Left colon (tissue), 2 donors: Measurements from ENCODE around the gene ATP10B. TPM values are rescaled to one million over a fixed set of nuclear protein-coding genes. Genes with fewer than 3 reads are reported as not detected.
"Not testable (repeated sequence)": the region's sequence is repeated elsewhere in the genome, so short reads cannot be mapped to it uniquely, and the experiment has no call there.

Source experiments
- ATAC-seq: fragments of 200-7000 bp; cut with Tn5 transposase; one replicate; pipeline ENCODE4 v1.9.1; 2020; ENCODE audit warnings: mild to moderate bottlenecking, moderate library complexity
- DNase-seq, 2 donors: peaks; one replicate each; pipeline ENCODE4 v3.0.0-alpha.2; 2020
- intact Hi-C, 2 donors: fragments of 100-400 bp; cut with DNase I in 1 of 2; cut with micrococcal nuclease in 1 of 2; formaldehyde crosslinking; loops; one replicate each; pipeline versions ENCODE4 v1.11.2 to v1.14.0; 2022; cut with DNase I, micrococcal nuclease
- total RNA-seq, 2 donors: library from RNA; stranded (reverse); fragmentation: NEBNext Ultra II Directional; extraction: Animal tissue kit (Norgen Biotek cat#: 25700); gene quantifications; one replicate each; pipeline ENCODE4 v1.2.1, GENCODE V29; 2021
- donor health status: DM: no; HTN: no; CAD: no.
- donor health status: DM: yes; HTN: yes; CAD: no.

The ATP10B gene
- total RNA-seq, 2 donors from 2014 or later = 137 to 292 TPM

DNA sequence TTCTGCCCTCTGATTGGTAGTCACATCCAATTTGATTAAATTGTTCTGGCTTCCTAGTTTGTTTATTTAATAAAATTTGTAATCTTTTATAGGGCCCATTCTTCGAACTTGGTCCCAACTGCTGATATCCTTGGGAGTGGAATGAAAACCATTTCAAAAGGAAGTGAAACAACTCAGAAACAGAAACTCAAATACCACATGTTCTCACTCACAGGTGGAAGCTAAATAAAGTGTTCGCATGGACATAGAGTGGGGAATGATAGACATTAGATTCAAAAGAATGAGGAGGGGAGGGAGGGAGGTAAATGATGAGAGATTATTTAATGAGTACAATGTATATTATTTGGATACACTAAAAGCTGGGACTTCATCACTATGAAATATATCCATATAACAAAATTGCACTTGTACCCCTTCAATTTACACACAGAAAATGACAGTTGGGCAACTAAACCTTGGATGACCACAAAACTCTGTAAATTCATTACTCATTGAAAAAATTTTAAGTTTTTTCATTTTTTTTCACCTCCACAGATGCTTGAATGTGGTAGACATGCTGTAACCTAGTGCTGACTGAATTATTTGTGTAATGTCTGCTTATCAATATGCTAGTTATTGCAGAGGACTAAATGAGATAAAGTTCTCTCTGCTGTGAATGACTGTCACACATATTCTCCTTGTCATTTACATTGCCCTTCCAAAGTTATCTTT lies 16.0 kb downstream of the ATP10B start:
- intact Hi-C loops = no loop called here
- no peak for DNase-seq
- no peak for ATAC-seq

DNA sequence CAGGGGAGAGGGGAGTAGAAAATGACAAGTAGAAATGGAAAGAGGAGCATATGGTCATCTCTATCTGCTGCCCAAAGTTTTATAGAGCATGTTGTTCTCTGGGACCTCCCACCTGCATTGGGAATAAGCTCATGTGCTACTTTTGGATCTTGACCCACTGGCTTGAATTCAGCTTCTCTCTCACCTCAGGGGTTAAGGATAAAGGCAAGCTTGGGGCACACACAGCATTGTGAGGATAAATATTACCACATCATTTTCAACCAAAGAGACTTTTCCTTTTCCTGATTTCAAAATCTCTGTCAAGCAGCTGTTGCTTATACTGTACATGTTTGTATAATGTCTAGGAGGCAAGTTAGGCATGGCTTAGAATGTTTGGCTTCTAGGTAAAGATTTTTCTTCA lies 16.6 kb downstream of the ATP10B start:
- DNase-seq (no peak), ATAC-seq (no peak)
- intact Hi-C loops = no loop called here

DNA sequence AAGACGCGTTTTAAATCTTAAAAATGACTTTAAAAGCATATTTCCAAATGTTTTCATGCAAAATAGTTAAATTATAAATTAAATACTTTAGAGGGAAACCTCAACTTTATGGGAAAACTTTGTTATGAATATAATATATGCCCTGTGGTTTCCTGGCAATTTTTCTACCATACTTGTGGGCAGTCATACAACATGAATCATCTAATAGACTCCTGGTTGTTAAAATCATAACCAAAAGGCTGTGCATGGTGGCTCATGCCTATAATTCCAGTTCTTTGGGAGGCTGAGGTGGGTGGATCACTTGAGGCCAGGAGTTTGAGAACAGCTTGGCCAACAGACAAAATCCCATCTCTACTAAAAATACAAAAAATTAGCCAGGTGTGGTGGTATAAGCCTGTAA lies 18.2 kb downstream of the ATP10B start:
- no peak for ATAC-seq
- intact Hi-C loops = no loop called here

DNA sequence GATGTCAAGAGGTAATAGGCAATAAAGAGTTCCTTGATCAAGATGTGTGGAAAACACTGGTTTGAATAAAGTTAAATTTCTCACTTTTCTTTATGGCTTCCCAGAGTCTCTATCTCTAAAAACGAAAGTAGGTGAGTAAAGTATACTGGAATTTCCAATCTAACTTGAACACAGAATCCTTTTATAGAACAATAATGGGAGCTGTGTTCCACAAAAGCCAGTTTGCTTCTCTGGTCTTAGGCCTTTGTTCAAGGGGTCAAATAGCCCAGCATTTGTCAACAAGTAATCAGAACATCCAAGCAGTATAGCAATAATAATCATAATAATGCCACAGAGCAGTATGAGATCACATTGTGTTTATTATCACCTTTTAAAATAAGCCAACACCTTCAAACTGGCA lies 20.2 kb downstream of the ATP10B start:
- intact Hi-C loops = no loop called here
- ATAC-seq = no peak
- no peak for DNase-seq

More for the DNA sequence above, 18.2 kb downstream of the ATP10B start:
- no peak for DNase-seq

DNA sequence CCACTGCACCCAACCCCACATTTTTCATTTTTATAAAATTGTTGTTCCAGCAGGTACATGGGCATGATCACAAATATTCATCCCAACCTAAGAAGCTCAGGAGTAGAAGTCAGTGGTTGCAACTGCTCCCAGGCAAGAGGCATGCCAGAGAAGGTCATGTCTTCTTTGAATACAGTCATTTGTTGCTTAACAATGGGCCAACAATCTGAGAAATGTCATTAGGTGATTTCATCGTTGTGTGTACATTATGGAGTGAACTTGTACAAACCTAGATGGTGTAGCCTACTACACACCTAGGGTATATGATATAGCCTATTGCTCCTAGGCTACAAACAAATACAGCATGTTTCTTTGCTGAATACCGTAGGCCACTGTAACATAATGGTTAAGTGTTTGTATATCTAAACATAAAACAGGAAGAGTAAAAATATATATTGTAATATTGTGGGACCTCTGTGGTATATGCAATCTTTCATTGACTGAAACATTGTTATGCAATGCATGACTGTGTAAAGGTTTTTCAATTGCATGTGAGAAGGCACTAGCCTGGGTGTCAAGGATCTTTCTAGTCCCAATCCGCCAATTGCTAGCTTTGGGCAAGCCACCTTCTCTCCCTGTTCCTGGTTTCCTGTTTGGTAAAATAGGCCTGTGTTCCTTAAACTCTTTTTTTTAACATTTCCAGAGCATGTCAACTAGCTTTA lies 27.6 kb downstream of the ATP10B start:
- intact Hi-C loops = no loop called here
- no peak for DNase-seq
- no peak for ATAC-seq

DNA sequence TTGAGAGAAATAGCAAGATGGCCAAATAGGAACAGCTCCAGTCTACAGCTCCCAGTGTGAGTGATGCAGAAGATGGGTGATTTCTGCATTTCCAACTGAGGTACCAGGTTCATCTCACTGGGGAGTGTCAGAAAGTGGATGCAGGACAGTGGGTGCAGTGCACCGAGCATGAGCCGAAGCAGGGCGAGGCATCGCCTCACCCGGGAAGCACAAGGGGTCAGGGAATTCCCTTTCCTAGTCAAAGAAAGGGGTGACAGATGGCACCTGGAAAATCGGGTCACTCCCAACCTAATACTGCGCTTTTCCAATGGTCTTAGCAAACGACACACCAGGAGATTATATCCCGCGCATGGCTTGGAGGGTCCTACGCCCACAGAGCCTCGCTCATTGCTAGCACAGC lies 39.0 kb downstream of the ATP10B start:
- ATAC-seq, intact Hi-C loops, DNase-seq: not testable (repeated sequence)

DNA sequence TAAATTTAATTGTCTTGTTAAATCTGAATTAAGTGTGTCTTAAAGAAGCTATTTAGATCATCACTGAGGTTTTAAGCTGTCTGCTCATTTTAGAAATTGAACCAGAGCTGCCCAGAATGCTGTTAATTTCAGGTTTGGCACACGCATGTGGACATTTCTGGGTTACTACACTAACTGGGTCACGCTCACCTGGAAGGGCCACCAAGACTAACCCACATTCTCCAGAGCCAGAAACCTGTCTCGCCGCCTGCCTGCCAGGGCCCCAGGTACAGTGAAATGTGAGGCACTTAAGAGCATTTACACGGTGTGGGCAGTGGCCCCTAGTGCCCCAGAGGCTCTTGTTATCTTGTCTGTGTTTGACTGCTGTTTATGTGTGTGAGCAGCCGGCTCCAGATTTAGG lies 46.6 kb downstream of the ATP10B start:
- ATAC-seq (no peak), DNase-seq (no peak)
- intact Hi-C loops = no loop called here

DNA sequence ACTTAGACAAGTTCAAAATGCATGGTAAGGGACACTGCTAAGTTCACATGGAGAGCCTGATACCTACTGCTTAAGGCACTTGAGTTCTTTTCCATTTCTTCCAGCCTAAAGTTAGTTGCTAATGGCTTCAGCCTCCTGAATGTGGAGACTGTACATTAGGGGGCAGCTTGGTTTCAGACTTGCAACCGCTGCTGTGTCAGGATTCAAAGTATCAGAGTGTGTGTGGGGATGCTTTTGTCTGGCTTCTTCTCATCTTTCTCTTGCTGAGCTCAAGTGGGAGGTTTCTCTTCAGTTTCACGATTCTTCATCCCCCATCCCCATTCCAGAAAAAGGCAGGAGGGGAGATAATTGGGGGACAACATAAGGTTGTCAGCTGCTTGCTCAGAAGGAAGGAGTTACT lies 49.4 kb downstream of the ATP10B start:
- peak; percentile 76 for ATAC-seq
- intact Hi-C loops = no loop called here
- DNase-seq = no peak

DNA sequence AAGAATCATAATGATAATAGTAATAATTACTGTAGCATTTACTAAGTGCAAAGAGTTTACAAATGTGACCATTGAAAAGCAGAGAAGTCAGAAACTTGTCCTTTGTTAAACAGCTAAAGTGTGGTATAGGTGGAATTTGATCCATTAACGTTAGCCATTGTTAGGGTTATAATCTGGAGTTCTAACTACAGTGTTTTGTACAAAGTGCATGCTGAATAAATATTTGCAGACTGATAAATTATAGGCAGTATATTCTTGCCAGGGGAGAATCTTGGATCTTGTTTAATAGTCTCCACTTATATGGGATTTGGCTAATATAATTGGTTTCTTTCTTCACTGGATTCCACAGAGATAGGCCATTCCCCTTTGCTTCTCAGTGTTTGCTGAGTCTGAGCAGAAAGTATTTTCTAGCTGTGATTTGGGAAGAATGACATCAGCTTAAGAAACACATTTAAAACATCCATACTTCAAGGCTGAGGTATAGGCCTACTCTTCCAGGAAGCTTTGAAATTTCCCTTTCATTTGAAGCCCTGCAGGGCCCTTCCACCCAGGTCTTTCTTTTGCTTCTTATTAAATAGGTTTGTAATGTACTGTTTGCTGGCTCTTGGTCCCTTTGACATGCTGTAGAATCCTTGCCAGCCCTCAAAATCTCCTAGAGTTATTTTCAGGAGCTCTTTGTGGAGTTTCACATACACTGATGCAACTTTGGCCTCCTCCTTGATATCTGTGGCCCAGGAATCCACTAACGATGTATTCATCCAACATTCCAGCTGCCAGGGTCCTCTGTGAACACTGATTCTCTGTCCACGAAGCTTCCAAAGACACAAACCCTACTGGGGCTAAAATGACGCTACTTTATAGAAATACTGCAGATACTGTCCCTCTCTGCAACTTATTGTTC lies 51.4 kb downstream of the ATP10B start:
- intact Hi-C loops = no loop called here
- DNase-seq = no peak
- ATAC-seq = peak; percentile 58

DNA sequence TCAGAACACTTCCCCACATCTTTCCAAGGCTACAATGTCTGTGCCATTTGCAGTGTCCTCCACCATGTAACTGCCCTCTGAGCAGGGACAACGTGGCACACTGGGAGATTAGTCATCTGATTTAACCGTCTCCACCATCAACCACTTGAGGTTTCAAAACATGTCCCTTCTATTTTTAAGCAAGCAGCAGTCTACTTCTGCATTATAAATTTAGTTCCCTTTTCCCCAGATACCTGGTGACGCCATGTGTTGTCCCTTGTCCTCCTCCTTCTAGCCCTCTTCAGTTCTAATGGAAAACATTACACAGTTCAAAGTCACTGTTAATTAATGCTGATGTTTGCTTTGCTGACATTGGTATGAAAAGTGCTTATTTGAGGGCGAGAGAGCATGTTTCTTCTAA lies 52.8 kb downstream of the ATP10B start:
- DNase-seq (no peak), ATAC-seq (no peak)
- intact Hi-C loops = no loop called here

DNA sequence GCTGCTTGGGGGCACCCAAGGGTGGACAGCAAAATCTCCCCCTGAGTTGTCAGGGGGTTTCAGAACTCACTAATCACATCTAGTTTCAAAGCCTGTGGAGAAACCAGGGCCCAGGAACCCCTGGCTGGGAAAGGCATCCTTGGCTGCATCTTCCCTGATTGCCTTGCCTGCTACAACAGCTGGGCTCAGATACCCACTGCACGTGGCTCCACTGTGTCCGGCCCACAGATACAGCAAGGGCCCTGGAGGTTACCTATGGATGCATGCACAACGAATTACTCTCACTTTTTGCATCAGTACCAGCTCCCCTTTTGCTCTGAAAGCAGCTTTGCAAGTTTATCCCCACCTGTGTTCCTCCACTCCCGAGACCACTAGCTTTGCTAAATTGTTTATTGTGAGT lies 55.0 kb downstream of the ATP10B start:
- intact Hi-C loops = no loop called here
- no peak for DNase-seq
- ATAC-seq = no peak

DNA sequence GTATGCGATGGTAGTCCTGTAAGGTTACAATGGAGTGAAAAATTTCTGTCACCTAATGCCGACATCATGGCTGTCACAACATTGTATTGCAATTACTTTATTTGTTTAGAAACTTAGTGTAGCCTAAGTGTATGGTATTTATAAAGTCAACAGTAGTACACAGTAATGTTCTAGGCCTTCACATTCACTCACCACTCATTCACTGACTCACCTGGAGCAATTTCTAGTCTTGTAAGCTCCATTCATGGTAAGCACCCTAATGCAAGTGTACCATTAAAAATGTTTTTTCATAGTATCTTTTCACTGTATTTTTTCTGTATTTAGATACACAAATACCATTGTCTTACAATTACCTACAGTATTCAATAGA lies 58.5 kb downstream of the ATP10B start:
- intact Hi-C loops = no loop called here
- ATAC-seq = no peak

DNA sequence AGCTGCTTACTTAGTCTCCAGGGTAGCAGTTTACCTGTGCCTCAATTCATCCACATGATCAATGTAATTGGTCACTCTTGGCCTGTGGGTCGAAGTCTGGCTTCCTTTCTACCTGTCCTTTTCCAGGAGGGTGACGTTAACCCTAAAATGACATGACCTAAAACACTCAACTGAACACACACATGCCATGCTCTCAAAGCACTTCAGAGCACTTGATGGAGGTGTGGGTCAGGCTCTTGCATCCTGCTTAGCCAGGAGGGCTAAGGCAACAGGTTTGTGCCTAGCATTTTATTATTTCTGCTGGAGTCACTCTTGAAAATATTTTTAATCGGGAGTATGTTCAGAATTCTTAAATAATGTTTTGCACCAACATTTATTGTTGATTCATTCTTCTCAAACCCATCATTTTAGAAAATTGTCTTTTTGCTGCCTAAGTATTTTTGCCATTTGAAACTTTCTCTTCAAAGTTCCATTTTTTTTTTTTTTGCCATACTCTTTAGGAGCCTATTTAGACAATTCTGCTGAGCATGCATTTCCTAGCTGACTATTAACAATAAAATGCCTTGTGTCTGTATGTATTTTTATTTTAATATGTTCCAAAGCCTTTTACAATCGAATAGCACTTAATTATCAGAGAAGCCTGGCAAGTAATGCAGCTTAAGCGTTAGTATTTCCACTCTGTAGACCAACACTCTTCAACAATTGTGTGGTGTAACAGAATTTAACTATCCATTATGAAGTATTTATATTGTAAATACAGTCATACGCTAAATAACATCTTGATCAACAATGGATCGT lies 59.1 kb downstream of the ATP10B start:
- DNase-seq = no peak
- intact Hi-C loops = no loop called here
- no peak for ATAC-seq

More for the DNA sequence above, 58.5 kb downstream of the ATP10B start:
- DNase-seq = no peak

DNA sequence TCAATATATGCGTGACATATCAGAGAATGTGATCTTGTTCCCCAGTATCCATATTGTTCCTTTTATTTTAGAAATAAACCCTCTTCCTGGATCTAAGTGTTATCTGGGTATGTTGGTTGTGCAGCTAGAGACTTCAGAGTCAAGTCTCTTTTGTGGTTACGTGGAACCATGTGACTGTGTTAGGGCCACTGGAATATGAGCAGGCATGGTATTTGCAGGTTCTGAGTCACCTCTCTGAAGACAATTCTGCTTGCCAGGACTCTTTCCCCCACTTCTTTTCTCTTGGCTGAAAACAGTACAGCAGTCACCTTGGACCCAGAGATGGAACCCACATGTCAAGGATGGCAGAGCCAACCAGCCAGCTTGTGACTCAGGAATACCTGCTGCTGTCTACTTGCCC lies 59.7 kb downstream of the ATP10B start:
- DNase-seq = no peak
- intact Hi-C loops = no loop called here
- ATAC-seq = no peak

DNA sequence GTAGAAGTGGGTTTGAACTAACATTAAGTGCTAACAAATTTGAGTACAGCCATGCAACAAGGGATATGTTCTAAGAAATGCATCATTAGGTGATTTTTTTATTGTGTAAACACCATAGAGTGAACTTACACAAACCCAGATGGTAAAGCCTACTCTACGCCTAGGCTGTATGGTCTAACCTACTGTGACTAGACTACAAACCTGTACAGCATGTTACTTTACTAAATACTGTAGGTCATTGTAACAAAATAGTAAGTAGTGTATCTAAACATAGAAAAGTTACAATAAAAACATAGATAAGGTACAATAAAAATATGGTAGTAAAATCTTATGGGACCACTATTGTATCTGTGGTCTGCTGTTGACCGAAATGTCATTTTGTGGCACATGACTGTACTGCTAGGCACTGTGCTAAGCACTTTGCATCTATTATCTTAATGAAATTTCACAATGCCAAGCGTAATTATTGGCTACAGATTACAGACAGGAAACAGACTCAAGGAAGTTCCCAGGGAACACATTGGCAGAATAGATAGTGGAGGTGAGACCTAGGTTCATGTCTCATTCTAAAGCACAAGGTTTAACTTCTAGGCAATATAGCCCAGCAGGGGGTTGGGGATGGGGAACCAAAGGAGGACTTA lies 62.7 kb downstream of the ATP10B start:
- DNase-seq = no peak
- intact Hi-C loops = loop anchor here in 1 of 2 donors (5.0 kb wide), 1 partner anchor 107 kb away; no protein-coding TSS in a partner anchor
- ATAC-seq = peak; percentile 72

DNA sequence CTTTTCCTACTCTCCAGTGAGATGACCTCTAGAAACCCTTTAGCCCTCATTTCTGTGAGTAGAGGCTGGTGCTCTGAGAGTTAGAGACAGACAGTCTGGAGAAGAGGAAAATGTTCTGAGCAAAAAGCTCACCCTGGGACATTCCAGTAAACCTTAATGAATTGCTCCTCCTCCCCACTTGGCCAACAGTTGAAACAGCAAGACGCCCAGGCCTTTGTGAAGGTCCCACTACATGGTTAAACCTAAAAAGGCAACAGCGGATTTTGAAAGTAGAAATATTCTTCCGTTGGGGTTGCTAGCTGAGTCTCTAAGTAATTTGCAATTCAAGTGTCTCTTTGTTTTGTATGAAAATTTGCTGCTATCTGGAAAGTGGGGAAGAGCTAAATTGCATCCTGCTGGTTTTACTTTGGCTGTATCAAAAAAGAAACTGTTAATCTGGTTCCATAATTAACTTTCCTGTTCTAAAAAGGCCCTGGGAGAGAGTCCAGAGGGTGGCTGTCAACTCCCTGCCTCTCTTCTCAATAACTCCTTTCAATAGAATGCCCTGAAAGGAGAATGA lies 63.8 kb downstream of the ATP10B start:
- intact Hi-C loops = loop anchor here in 1 of 2 donors (5.0 kb wide), 1 partner anchor 106 kb away; no protein-coding TSS in a partner anchor
- DNase-seq (no peak), ATAC-seq (no peak)

DNA sequence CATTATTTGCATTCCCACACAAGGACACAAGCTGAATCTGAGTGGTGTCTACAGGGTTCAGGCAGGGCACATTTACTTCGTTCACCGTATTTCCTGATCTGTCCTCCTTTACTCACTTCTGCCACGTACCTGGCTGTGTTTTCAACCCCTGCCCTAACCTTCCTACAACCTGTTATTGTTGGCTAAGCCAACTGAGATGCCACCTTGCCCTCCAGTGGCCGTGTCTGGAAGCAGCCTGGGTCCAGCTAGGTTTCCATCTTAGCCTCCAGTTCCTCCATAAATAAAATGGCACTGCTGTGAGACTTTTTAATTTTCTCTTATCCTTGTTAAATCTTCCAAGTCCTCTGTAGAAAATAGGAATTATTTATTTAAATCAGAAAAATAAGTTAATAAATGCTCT lies 64.8 kb downstream of the ATP10B start:
- DNase-seq (peak; percentile 79 to 81), ATAC-seq (peak; percentile 86)
- intact Hi-C loops = loop anchor here in 1 of 2 donors (5.0 kb wide), 1 partner anchor 105 kb away; no protein-coding TSS in a partner anchor
